Keratinocyte (primary cell): ENCODE data around the gene TBCB. TPM values are rescaled to one million over a fixed set of nuclear protein-coding genes. Genes with fewer than 3 reads are reported as not detected.

Source experiments
- DNase-seq: peaks from one replicate; pipeline ENCODE4 v3.0.0-alpha.2; 2011; ENCODE audit warnings: low read depth, missing footprints, low spot score
- FAIRE-seq: peaks from 2 replicates; lab custom pipeline; 2011; peaks lifted over from hg19 to GRCh38; lab: Jason Lieb, UNC
- H2AFZ ChIP-seq: 2 replicates; pipeline ENCODE4 v1.6.0; 2012; ENCODE audit warnings: low read length, control low read depth, inconsistent platforms; ENCODE audit not compliant: control insufficient read depth
- H3K27ac ChIP-seq: 2 replicates; pipeline ENCODE4 v1.5.1; 2011; ENCODE audit warnings: low read length; ENCODE audit not compliant: control insufficient read depth, insufficient read depth
- H3K27me3 ChIP-seq: 3 replicates; pipeline ENCODE4 v1.6.0; 2011; ENCODE audit warnings: low read length; ENCODE audit not compliant: control insufficient read depth, insufficient read depth; ENCODE audit errors: extremely low read depth
- H3K36me3 ChIP-seq, 2 experiments: 2 replicates in 1 of 2; 3 replicates in 1 of 2; pipeline ENCODE4 v1.5.1; 2011; ENCODE audit warnings: low read length in 2 of 2, mild to moderate bottlenecking in 1 of 2; ENCODE audit not compliant: control insufficient read depth in 2 of 2, insufficient read depth in 2 of 2; ENCODE audit errors: extremely low read depth in 1 of 2
- H3K4me1 ChIP-seq: 3 replicates; pipeline ENCODE4 v1.5.1; 2011; ENCODE audit warnings: low read length; ENCODE audit not compliant: control insufficient read depth, insufficient read depth; ENCODE audit errors: extremely low read depth
- H3K4me2 ChIP-seq: 3 replicates; pipeline ENCODE4 v1.6.0; 2011; ENCODE audit warnings: low read depth, low read length; ENCODE audit not compliant: control insufficient read depth, insufficient read depth; ENCODE audit errors: extremely low read depth
- H3K4me3 ChIP-seq, 3 experiments: fragments of 200-600 bp in 1 of 3; sonication (generic) in 1 of 3; 2 replicates in 2 of 3; 3 replicates in 1 of 3; pipeline ENCODE4 v1.5.1; 2011 to 2016; ENCODE audit warnings: low read length in 3 of 3, mild to moderate bottlenecking in 3 of 3, control low read depth in 2 of 3, inconsistent platforms in 1 of 3, low read depth in 1 of 3, mixed read lengths in 1 of 3, mixed run types in 1 of 3, moderate library complexity in 1 of 3; ENCODE audit not compliant: control insufficient read depth in 2 of 3, insufficient read depth in 2 of 3; ENCODE audit errors: extremely low read depth in 1 of 3
- H3K79me2 ChIP-seq: 2 replicates; pipeline ENCODE4 v1.6.0; 2012; ENCODE audit warnings: low read length; ENCODE audit not compliant: control insufficient read depth, insufficient read depth
- H3K9ac ChIP-seq: 3 replicates; pipeline ENCODE4 v1.6.0; 2011; ENCODE audit warnings: low read length; ENCODE audit not compliant: control insufficient read depth, insufficient read depth; ENCODE audit errors: extremely low read depth
- H3K9me1 ChIP-seq: 3 replicates; pipeline ENCODE4 v1.6.0; 2011; ENCODE audit warnings: low read length; ENCODE audit not compliant: control insufficient read depth, insufficient read depth; ENCODE audit errors: extremely low read depth
- H3K9me3 ChIP-seq: 2 replicates; pipeline ENCODE4 v1.5.1; 2012; ENCODE audit warnings: low read depth, low read length; ENCODE audit not compliant: control insufficient read depth
- H4K20me1 ChIP-seq: 3 replicates; pipeline ENCODE4 v1.6.0; 2011; ENCODE audit warnings: low read length; ENCODE audit not compliant: control insufficient read depth, insufficient read depth; ENCODE audit errors: extremely low read depth
- EZH2 ChIP-seq: IDR thresholded peaks from one replicate; pipeline ENCODE4 v1.6.1; 2012; ENCODE audit warnings: inconsistent platforms, mild to moderate bottlenecking, low read length, moderate library complexity
- dilution Hi-C: fragments of 300-500 bp; cut with MboI; formaldehyde crosslinking; loops from one replicate; pipeline ENCODE4 v1.7.0; 2020; ENCODE audit warnings: low sequenced_read_pairs; ENCODE audit not compliant: extremely low pct_ligation_motif_present
- polyA plus RNA-seq, 5 experiments: library from polyadenylated mRNA; depleted of rRNA in 3 of 5; stranded (reverse) in 3 of 5; stranded (forward) in 1 of 5; unstranded in 1 of 5; fragments of >200 nt; gene quantifications; 1 replicate in 1 of 5; 2 replicates in 3 of 5; 3 replicates in 1 of 5; pipeline versions ENCODE4 v1.2.1 to v1.2.3, GENCODE V29; 2011 to 2012; ENCODE audit warnings: missing spikeins in 2 of 5, low read depth in 1 of 5, low replicate concordance in 1 of 5
- TF ChIP-seq, protein P1 (sequence below), 3 experiments: IDR thresholded peaks in 1 of 3; conservative IDR thresholded peaks in 1 of 3; optimal IDR thresholded peaks in 1 of 3; 2 replicates in 2 of 3; 3 replicates in 1 of 3; pipeline versions ENCODE3 to v1.5.1; 2011; ENCODE audit warnings: low read length in 3 of 3, mild to moderate bottlenecking in 3 of 3, moderate library complexity in 2 of 3, control low read depth in 1 of 3, inconsistent platforms in 1 of 3; ENCODE audit not compliant: insufficient read depth in 2 of 3; ENCODE audit errors: extremely low read depth in 1 of 3

Gene TBCB
- polyA plus RNA-seq, 1 donor (not counting 4 experiments of a cell fraction or from before 2014, with no cell fraction given), result 183 TPM

DNA sequence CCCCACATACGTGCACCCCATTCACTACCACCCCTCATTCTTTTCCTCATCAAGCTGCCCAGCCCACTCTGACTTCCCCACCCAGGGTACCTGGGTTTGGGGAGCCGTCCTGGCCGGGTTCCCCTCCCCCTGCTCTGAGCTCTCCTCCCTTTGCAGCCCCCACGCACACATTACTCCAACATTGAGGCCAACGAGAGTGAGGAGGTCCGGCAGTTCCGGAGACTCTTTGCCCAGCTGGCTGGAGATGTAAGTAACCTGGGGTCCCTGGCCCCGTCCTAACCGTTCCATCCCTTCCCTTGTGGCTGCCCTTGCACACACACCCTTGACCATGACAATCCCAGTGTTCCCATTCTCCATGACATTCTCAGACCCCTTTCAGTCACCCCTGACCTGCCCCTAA is 27.2 kb downstream of the TBCB start:
- TF ChIP-seq EZH2, result no peak
- TF ChIP-seq, protein P1, sequence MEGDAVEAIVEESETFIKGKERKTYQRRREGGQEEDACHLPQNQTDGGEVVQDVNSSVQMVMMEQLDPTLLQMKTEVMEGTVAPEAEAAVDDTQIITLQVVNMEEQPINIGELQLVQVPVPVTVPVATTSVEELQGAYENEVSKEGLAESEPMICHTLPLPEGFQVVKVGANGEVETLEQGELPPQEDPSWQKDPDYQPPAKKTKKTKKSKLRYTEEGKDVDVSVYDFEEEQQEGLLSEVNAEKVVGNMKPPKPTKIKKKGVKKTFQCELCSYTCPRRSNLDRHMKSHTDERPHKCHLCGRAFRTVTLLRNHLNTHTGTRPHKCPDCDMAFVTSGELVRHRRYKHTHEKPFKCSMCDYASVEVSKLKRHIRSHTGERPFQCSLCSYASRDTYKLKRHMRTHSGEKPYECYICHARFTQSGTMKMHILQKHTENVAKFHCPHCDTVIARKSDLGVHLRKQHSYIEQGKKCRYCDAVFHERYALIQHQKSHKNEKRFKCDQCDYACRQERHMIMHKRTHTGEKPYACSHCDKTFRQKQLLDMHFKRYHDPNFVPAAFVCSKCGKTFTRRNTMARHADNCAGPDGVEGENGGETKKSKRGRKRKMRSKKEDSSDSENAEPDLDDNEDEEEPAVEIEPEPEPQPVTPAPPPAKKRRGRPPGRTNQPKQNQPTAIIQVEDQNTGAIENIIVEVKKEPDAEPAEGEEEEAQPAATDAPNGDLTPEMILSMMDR (optimal IDR thresholded peaks at IDR 0.05 in 1 of 3, IDR thresholded peaks at IDR 0.05 in 1 of 3, conservative IDR thresholded peaks at IDR 0.05 in 1 of 3; ENCODE audit: extremely low read depth in 1 of 3, insufficient read depth in 2 of 3, low read length in 3 of 3), result no peak
- no peak overlapping the region for H3K4me3 ChIP-seq
- H3K9me3 ChIP-seq, result no peaks in the 10 kb centered on the region
- dilution Hi-C loops, result no loop called here
- no peak for DNase-seq
- H3K36me3 ChIP-seq, result peaks cover 32 to 39% of the 10 kb centered on the region in 2 experiments
- peaks cover 2% of the 10 kb centered on the region for H3K9me1 ChIP-seq
- H2AFZ ChIP-seq, result no peak overlapping the region
- peaks cover 8% of the 10 kb centered on the region for H4K20me1 ChIP-seq
- no peak overlapping the region for H3K4me2 ChIP-seq
- H3K79me2 ChIP-seq, result peaks cover 22% of the 10 kb centered on the region
- no peak for FAIRE-seq
- peaks cover 11% of the 10 kb centered on the region for H3K4me1 ChIP-seq
- no peak overlapping the region for H3K9ac ChIP-seq
- no peak overlapping the region for H3K27ac ChIP-seq
- no peaks in the 10 kb centered on the region for H3K27me3 ChIP-seq

DNA sequence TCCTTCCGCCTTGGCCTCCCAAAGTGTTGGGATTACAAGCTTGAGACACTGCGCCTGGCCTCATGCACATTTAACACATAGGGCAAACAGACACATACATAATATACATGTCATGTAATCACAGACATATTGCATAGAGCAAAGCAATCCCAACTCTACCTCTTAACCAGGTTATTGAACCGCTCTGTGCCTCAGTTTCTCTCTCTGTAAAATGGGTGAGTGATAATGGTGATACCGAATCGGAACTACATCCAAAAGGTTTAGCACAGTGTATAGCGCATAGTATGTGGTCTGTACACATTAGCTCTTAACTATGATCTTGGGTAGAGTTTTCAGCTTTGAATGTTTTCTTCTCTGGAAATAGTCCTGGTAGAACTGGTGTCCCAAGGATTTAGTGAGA is 29.4 kb downstream of the TBCB start:
- H3K27me3 ChIP-seq, result no peaks in the 10 kb centered on the region
- peaks cover 17% of the 10 kb centered on the region for H3K4me1 ChIP-seq
- H3K79me2 ChIP-seq, result peaks cover 22% of the 10 kb centered on the region
- peaks cover 2% of the 10 kb centered on the region for H3K9me1 ChIP-seq
- no peak overlapping the region for H3K4me3 ChIP-seq
- H3K4me2 ChIP-seq, result no peak overlapping the region
- TF ChIP-seq EZH2, result no peak
- TF ChIP-seq, protein P1 (optimal IDR thresholded peaks at IDR 0.05 in 1 of 3, IDR thresholded peaks at IDR 0.05 in 1 of 3, conservative IDR thresholded peaks at IDR 0.05 in 1 of 3; ENCODE audit: extremely low read depth in 1 of 3, insufficient read depth in 2 of 3, low read length in 3 of 3), result no peak
- FAIRE-seq (no peak), DNase-seq (no peak)
- dilution Hi-C loops, result no loop called here
- no peak overlapping the region for H2AFZ ChIP-seq
- no peak overlapping the region for H3K9ac ChIP-seq
- H3K36me3 ChIP-seq, result peaks cover 36 to 56% of the 10 kb centered on the region in 2 experiments
- H3K27ac ChIP-seq, result no peak overlapping the region
- peaks cover 17% of the 10 kb centered on the region for H4K20me1 ChIP-seq
- no peaks in the 10 kb centered on the region for H3K9me3 ChIP-seq
